Activated naive CD4-positive, alpha-beta T cell treated with anti-CD3 and anti-CD28 coated beads, Interleukin-2, amount 10 ng/mL, durations not matched to agents 5 hours and 36 hours (primary cell): ENCODE data around the gene XAF1. TPM values are rescaled to one million over a fixed set of nuclear protein-coding genes. Genes with fewer than 3 reads are reported as not detected.

ENCODE experiments used
- total RNA-seq, 2 experiments: library from RNA; stranded (reverse); gene quantifications; one replicate each; pipeline ENCODE4 v1.2.3, GENCODE V29; 2021

The XAF1 gene
- 100 to 1,000 TPM; 156 to 163 TPM for total RNA-seq

DNA sequence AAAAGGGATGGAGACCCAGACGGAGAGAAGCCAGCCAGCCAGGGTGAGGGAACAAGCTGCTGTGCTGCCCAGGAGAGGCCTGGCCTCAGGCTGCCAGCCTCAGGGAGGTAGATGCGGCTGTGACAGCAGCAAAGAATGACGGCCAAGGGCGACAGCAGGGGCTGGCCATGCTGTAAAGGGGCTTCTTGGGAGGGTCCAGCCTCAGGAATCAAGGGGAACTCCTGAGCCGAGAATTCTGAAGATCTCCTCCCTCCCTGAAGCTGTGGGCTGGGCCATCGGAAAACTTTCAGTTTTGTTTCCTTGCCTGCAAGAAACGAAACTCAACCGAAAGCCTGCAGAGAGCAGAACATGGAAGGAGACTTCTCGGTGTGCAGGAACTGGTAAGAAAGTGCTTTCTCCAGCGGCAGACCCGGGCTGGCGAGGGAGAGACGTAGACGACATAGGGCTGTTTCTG is at the start of gene XAF1:
TSS of gene XAF1 (plus strand) at position 316 of the 454 bp plus-strand sequence. CDS start at position 349, 33 bp downstream.

DNA sequence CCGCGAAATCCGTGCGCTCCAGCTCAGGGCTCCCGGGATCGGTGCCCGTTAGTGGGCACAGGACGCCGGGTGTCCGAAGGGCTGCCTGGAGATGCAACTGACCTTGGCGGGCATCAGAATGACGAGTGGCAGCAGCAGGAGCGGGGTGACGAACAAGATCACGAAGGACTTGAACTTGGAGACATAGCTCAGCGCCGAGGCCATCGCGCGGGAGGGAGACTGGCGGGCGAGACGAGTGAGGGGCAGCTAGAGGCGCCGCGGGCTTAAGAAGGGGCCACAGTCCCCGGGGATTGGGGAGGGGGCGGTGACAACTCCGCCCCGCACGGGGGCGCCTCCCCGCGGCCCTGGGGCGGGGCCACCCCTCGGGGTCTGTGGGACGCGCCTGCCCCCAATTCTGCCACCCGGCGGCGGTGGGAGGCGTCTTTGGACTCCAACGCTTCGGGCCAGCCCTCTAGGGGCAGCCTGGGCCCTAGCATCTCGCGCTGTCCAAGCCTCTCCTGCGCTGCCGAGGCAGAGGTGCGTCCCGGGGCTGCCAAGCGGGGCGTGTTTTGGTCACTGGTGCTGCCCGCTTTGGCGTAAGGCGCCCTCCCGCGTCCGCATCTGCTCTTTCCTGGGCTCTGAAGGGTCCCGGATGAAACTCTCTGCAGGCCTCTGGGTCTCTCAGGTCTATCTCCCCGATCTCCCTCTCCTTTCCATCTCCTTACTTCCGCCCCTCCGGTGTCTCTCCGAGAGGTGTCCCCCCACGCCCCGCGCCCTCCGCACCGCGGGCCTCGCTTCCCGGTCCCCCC is 42.5 kb upstream of the XAF1 start, which contains the start of gene SLC13A5:
TSS of gene SLC13A5 (minus strand) at position 240 of the 788 bp plus-strand sequence. CDS start at position 204, 36 bp downstream.

DNA sequence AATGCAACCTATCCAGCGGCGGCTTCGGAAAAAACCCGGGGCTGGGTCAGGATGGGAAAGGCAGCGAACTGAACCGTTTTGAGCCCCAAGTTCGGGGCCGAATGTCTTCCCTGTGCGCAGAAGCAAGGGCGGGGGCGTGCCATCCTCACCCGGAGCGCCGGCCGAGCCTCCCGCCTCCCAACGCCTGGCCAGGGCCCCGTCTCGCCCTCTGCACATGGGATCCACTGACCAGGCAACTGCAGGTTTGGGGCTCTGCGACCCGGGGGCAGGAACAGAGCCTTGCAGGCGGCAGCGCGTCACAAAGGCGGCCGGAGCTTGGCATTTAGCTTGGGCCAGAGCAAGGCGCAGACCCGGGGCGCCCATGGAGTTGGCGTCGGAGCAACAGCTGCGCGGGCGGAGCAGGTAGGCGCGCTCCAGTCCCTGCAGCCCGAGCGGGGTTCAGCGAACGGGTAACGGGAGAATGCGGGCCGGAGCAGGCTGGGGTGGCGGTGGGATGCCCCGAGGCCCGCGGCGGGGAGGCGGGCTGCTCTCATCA is 20.1 kb downstream of the XAF1 start, which contains the start of gene FBXO39:
TSS of gene FBXO39 (plus strand) at position 345 of the 535 bp plus-strand sequence. CDS start 3,654 bp downstream, outside the sequence.

Other genes starting within 250 kb of the XAF1 start
- under 1 TPM; 0.55 to 0.60 TPM for gene PITPNM3, start 199.5 kb upstream of the XAF1 start, total RNA-seq
- 10 to 100 TPM; 12.9 to 16.4 TPM for gene KIAA0753, start 115.3 kb upstream of the XAF1 start, total RNA-seq
- 10 to 100 TPM; 56.1 to 61.3 TPM for gene TXNDC17, start 115.0 kb upstream of the XAF1 start, total RNA-seq
- 10 to 100 TPM; 20.5 to 25.5 TPM for gene MED31, start 104.4 kb upstream of the XAF1 start, total RNA-seq
- 1 to 10 TPM; 3.3 to 4.3 TPM for gene C17orf100, start 104.3 kb upstream of the XAF1 start, total RNA-seq
- gene SLC13A5, start 42.7 kb upstream of the XAF1 start, total RNA-seq = not detected
- gene FBXO39, start 20.2 kb downstream of the XAF1 start, total RNA-seq = under 1 TPM; 0.65 to 0.81 TPM
- not detected for gene TEKT1, start 75.7 kb downstream of the XAF1 start, total RNA-seq
- not detected for gene ALOX12, start 240.0 kb downstream of the XAF1 start, total RNA-seq